MM.1S (cell line): ENCODE results near the gene OTOP2.

Experiments
- DNase-seq: peaks from one replicate; pipeline ENCODE4 v3.0.0-alpha.2; 2015
- H2AFZ ChIP-seq: fragments of 300-600 bp; sonication (generic); 2 replicates; pipeline ENCODE4 v1.6.0; 2016; ENCODE audit warnings: antibody characterized with exemption, low read length
- H3F3A ChIP-seq: fragments of 300-600 bp; sonication (generic); 2 replicates; pipeline ENCODE4 v1.6.1; 2016; ENCODE audit warnings: mild to moderate bottlenecking, antibody characterized with exemption, low read length, moderate library complexity, mixed read lengths; ENCODE audit not compliant: insufficient read depth
- H3K27ac ChIP-seq: fragments of 300-600 bp; sonication (generic); 2 replicates; pipeline ENCODE4 v1.5.1; 2016; ENCODE audit warnings: mild to moderate bottlenecking, low read length
- H3K27me3 ChIP-seq: fragments of 300-600 bp; sonication (generic); replicated peaks from 2 replicates; pipeline ENCODE4 v1.6.0; 2016; ENCODE audit warnings: low read length; ENCODE audit not compliant: insufficient read depth
- H3K36me3 ChIP-seq: fragments of 300-600 bp; sonication (generic); replicated peaks from 2 replicates; pipeline ENCODE4 v1.6.1; 2016; ENCODE audit warnings: mild to moderate bottlenecking, low read length, mixed read lengths; ENCODE audit not compliant: insufficient read depth
- H3K4me1 ChIP-seq: fragments of 300-600 bp; sonication (generic); 2 replicates; pipeline ENCODE4 v1.6.1; 2016; ENCODE audit warnings: low read length, mixed read lengths
- H3K4me2 ChIP-seq: fragments of 300-600 bp; sonication (generic); 2 replicates; pipeline ENCODE4 v1.6.0; 2016; ENCODE audit warnings: low read depth, low read length
- H3K4me3 ChIP-seq: fragments of 300-600 bp; sonication (generic); 2 replicates; pipeline ENCODE4 v1.5.1; 2016; ENCODE audit warnings: low read length, mixed read lengths
- H3K79me2 ChIP-seq: fragments of 300-600 bp; sonication (generic); 2 replicates; pipeline ENCODE4 v1.6.1; 2016; ENCODE audit warnings: mixed run types, low read length, mixed read lengths
- H3K9ac ChIP-seq: fragments of 300-600 bp; sonication (generic); 2 replicates; pipeline ENCODE4 v1.6.1; 2016; ENCODE audit warnings: low read length, mixed read lengths
- H3K9me2 ChIP-seq: fragments of 300-600 bp; sonication (generic); replicated peaks from 2 replicates; pipeline ENCODE4 v1.6.1; 2016; ENCODE audit warnings: mild to moderate bottlenecking, low read length, mixed read lengths; ENCODE audit not compliant: insufficient read depth
- H3K9me3 ChIP-seq: fragments of 300-600 bp; sonication (generic); replicated peaks from 2 replicates; pipeline ENCODE4 v1.6.1; 2016; ENCODE audit warnings: mild to moderate bottlenecking, low read length, mixed read lengths; ENCODE audit not compliant: insufficient read depth
- H4K20me1 ChIP-seq: fragments of 300-600 bp; sonication (generic); 2 replicates; pipeline ENCODE4 v1.6.1; 2016; ENCODE audit warnings: mild to moderate bottlenecking, low read length, moderate library complexity, mixed read lengths; ENCODE audit not compliant: insufficient read depth
- EZH2 ChIP-seq: fragments of 300-600 bp; sonication (generic); optimal IDR thresholded peaks from 2 replicates; pipeline ENCODE3; 2017; ENCODE audit warnings: low read depth, mild to moderate bottlenecking, antibody characterized with exemption, low read length, mixed read lengths
- EZH2phosphoT487 ChIP-seq: fragments of 300-600 bp; sonication (generic); IDR thresholded peaks from 2 replicates; pipeline ENCODE4 v1.6.1; 2018; ENCODE audit warnings: antibody characterized with exemption, low read length
- TF ChIP-seq, protein P1 (sequence below): fragments of 300-600 bp; sonication (generic); IDR thresholded peaks from 2 replicates; pipeline ENCODE4 v1.5.1; 2016; ENCODE audit warnings: antibody characterized with exemption, low read length, mixed read lengths

OTOP2 gene

DNA sequence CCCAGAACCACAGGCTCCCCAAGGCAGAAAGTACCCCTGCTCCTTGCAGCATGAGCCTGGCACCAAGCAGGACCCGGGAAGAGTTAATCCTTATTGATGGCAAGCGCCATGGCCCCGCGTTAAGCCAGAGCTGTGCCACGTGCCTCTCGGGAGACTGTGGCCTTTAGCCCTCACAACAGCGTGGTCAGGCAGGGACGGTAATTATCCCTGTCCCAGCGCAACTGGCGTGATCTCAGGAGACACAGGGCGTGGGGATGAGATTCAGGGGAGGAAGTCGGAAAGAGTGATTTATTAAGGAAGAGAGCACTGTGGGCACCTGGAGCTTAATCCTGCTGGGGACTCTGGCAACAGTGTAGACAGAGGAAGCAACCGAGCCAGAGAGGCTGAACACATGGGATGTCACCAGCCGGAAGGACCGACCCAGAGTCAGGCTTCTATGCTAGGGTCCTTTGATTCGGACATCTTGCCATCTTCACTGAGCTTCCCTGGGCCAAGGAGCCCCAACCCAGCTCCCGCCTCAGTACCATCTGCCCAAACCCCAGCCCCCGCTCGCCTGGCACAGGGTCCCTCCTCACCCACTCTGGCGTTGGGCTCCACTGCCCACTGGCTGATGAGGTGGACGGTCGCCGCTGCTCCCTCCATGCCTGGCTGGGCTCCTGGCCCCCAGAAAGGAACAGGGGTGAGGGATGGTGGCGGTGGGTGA is 28.5 kb downstream of the OTOP2 start:
- DNase-seq: no peak

DNA sequence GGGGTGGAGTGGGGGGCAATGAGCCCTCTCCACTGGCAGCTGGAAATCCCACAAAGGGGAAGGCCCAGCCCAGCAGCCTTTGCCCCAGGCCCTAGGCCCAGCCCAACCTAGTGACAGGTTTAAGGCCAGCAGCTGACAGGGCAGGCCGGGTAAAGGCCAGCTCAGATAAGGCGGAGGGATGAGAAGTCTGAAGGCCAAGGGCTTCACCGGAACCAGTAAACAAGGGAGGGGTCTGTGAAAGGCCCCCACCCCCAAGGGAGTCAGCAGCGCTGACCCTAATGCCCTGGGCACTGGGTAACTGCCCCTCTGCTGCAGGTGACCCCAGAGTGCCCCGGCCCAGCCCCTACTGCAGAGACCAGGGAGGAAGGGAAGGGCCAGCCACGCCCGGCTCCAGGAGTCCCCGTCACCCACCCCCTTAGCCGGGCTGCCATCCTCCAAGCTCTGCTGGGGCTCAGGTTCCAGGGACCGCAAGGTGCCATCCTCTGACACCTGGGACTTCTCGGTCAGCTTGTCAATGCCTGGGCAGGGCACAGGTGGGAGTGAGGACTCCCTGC is 29.1 kb downstream of the OTOP2 start:
- TF ChIP-seq EZH2: no peak
- TF ChIP-seq EZH2phosphoT487: no peak
- TF ChIP-seq, protein P1, sequence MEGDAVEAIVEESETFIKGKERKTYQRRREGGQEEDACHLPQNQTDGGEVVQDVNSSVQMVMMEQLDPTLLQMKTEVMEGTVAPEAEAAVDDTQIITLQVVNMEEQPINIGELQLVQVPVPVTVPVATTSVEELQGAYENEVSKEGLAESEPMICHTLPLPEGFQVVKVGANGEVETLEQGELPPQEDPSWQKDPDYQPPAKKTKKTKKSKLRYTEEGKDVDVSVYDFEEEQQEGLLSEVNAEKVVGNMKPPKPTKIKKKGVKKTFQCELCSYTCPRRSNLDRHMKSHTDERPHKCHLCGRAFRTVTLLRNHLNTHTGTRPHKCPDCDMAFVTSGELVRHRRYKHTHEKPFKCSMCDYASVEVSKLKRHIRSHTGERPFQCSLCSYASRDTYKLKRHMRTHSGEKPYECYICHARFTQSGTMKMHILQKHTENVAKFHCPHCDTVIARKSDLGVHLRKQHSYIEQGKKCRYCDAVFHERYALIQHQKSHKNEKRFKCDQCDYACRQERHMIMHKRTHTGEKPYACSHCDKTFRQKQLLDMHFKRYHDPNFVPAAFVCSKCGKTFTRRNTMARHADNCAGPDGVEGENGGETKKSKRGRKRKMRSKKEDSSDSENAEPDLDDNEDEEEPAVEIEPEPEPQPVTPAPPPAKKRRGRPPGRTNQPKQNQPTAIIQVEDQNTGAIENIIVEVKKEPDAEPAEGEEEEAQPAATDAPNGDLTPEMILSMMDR: no peak
- Histone ChIP-seq H3K79me2 (no peaks in the 10 kb centered on the region), H4K20me1 (no peaks in the 10 kb centered on the region), H3K36me3 (no peaks in the 10 kb centered on the region), H3K9me2 (no peaks in the 10 kb centered on the region), H3K27me3 (peaks cover 82% of the 10 kb centered on the region), H3K4me2 (no peak overlapping the region), H3K4me3 (no peak overlapping the region), H3K9ac (no peak overlapping the region), H3K9me3 (no peaks in the 10 kb centered on the region), H2AFZ (no peak overlapping the region), H3K4me1 (no peaks in the 10 kb centered on the region), H3K27ac (no peak overlapping the region), H3F3A (no peaks in the 10 kb centered on the region)
- no peak for DNase-seq

More for the DNA sequence above, 28.5 kb downstream of the OTOP2 start:
- no peak overlapping the region for H2AFZ ChIP-seq
- no peaks in the 10 kb centered on the region for H3K9me3 ChIP-seq
- no peaks in the 10 kb centered on the region for H3K4me1 ChIP-seq
- no peaks in the 10 kb centered on the region for H3K9me2 ChIP-seq
- H3K4me2 ChIP-seq: no peak overlapping the region
- H3K27ac ChIP-seq: no peak overlapping the region
- no peak overlapping the region for H3K9ac ChIP-seq
- no peaks in the 10 kb centered on the region for H3K36me3 ChIP-seq
- TF ChIP-seq, protein P1: no peak
- TF ChIP-seq EZH2 (no peak), EZH2phosphoT487 (no peak)
- no peaks in the 10 kb centered on the region for H4K20me1 ChIP-seq
- no peak overlapping the region for H3K4me3 ChIP-seq
- no peaks in the 10 kb centered on the region for H3F3A ChIP-seq
- no peaks in the 10 kb centered on the region for H3K79me2 ChIP-seq
- peaks cover 88% of the 10 kb centered on the region for H3K27me3 ChIP-seq

DNA sequence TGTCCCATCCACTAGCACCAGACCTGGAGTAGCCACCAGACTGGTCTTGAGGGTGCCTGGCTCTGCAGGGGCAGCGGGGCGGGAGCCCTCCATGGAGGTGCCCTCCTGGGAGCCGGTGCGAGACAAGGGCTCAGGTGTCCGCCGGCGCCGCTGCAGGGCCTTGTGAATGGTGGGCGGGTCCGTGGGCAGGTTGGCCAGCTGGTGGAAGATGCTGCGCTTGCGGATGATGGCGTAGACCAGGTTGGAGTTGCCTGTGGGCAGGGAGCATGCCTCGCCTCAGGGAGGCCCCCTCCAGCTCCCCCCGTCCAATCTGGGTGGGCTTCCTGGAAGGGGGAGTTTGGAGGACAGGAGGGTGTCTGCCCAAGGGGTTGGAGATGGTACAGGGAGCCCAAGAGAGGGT is 30.0 kb downstream of the OTOP2 start:
- Histone ChIP-seq H3K27me3 (peaks cover 81% of the 10 kb centered on the region), H3K4me2 (no peak overlapping the region), H3K27ac (no peak overlapping the region), H3K4me1 (no peaks in the 10 kb centered on the region), H3K9ac (no peak overlapping the region), H2AFZ (no peak overlapping the region), H3K4me3 (no peak overlapping the region), H3K79me2 (no peaks in the 10 kb centered on the region), H3F3A (no peaks in the 10 kb centered on the region), H3K36me3 (no peaks in the 10 kb centered on the region), H4K20me1 (no peaks in the 10 kb centered on the region), H3K9me3 (no peaks in the 10 kb centered on the region), H3K9me2 (no peaks in the 10 kb centered on the region)
- TF ChIP-seq EZH2phosphoT487: no peak
- TF ChIP-seq EZH2: no peak
- TF ChIP-seq, protein P1: no peak
- DNase-seq: no peak
